ENCODE results near the gene ABTB2.

Gene ABTB2

DNA sequence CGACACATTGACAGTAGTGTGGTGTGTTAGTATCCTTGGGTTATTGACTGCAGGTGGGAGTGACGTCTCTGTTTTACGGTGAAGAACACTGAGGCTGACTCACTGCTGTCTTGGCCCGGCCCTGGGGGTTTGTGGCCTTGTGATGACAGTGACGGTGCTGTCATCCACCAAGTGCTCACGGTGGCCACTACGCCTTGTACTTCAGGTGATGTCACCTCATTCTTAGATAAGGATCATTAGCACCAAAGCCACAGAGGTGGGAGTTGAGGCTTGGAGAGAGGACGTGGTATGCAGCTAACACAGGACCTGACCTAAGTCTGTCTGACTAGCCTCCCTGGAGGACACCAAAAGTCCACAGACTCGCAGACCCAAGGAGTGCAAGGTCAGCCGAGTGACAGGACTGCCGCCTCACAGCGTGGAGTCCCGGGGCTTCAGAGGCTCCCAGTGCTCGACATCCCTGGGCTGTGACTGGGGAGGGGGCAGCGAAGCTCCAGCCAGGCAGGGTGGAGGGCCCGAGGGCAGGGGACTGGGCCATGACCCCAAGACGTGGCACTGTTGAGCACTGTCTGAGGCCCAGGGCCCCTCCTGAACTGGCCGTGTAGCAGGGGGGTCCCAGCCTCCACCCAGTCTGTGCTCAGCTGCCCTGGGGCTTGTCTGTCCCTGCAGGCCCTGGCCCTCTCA is 195.9 kb downstream of the ABTB2 start:
- no peak for DNase-seq

DNA sequence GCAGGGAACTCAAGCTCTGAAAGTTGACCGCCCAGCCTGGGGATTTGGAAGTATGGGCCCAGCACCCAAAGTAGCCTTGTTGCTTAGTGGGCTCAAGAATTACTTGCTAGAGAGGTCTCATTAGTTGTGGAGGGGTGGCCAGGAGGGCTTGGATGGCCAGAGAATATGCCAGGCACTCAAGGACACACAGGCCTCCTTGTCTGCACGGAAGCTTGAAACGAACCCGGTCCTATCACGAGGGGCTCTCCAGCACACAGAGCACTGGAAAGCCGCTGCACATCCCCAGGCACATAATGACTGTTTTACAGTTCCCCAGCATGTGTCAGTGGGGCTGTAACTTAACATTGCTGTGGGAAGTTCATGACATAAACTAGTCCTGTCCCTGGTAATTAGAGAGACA is 196.4 kb downstream of the ABTB2 start:
- no peak for DNase-seq

DNA sequence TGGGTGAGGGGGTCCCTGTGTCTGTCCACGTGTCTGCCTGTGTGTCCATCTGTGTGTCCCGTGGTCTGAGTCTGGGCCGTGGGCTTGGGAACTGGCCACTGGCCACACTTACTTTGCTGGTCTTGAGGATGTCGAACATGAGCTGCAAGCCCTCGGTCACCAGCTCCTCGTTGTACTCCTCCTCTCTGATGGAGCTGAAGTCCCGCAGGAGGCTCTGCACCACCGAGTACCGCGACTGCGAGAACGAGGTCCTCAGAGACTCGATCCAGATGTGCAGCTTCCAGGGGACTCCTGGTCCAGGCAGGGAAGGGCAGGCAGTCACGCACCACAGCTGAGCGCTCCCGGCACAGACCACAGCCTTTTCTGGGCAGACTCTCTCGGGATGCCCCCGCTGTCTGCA is 197.0 kb downstream of the ABTB2 start:
- no peak for DNase-seq

DNA sequence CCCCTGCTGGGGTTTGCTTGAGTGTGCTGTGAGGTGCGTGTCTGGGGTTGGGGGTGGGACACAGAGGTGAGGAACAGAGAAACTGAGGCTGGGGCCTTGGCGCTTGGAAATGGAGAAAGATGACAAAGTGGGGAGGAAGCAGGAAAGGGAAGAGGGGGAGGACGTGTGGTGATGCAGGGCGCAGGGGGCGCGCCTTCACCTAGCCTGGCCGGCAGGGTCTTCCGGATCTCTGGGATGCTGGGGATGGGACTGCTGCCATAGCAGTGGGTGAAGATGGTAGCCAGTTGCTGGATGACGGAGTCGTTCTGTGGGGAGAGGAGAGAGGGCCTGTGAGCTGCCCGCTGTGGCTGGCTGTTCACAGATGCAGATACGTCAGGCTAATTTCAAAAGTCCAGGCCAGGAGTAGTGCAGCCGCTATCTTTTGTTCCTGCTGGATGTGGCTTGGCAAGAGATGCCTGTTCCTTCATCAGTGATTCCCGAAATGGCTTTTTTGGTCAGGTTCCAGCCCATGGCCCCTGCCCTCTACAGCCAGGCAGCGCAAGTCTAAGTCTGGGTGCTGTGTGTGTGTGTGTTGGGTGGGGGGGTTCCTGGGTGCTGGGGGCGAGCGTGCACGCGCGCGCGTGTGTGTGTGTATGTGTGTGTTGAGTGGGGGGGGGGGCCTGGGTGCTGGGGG is 197.6 kb downstream of the ABTB2 start:
- DNase-seq, result no peak

DNA sequence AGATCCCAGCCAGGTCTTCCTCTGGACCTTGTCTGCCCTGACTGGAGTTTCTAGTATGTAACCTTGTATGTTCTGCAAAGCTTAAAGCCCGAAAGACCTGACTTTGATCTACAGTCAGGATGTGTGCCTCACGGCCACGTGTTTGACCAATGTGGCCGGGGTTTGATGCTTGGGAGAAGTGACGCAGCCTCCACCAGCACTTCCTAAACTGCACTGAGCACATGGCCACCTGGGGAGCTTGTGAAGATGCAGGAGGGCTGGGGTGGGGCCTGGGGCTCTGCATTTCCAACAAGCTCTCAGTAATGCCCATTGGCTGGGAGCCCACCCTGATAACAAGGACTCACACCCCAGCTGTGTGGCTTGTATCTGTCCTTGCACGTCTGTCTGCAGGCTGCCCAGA is 199.1 kb downstream of the ABTB2 start:
- DNase-seq, result no peak

DNA sequence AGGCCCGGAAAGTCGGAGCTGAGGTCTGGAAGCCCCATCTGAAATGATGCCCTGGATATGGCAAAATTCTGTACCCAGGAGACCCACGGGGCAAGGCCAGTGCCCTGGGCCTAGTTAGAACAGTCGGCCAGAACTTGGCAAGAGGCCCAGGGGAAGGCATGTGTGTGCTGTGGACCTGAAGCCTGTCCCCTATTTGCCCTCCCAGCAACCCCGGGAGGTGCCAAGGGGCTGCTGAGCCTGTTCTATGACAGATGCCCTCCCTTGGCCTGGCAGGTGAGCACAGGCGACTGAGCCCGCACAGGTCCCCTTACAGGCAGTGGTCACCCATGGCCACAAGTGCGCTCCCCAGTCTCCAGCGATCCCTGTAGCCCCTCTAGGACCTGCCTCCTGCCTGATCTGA is 200.6 kb downstream of the ABTB2 start:
- DNase-seq, result no peak

DNA sequence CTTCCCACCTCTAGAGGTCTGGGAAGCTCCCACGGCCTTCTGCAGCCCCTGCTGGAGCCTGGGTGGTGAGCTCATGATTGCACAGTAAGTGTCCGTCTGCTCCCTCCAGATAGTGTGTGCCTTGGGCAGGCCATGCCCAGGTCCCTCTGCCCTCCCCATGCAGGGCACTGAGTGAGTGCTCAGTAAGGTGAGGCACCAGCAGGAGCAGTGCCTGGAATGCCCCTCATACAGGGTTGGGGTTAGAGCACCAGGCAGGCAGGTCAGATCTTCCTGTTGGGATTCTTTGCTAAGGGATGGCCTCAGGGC is 202.1 kb downstream of the ABTB2 start:
- no peak for DNase-seq

DNA sequence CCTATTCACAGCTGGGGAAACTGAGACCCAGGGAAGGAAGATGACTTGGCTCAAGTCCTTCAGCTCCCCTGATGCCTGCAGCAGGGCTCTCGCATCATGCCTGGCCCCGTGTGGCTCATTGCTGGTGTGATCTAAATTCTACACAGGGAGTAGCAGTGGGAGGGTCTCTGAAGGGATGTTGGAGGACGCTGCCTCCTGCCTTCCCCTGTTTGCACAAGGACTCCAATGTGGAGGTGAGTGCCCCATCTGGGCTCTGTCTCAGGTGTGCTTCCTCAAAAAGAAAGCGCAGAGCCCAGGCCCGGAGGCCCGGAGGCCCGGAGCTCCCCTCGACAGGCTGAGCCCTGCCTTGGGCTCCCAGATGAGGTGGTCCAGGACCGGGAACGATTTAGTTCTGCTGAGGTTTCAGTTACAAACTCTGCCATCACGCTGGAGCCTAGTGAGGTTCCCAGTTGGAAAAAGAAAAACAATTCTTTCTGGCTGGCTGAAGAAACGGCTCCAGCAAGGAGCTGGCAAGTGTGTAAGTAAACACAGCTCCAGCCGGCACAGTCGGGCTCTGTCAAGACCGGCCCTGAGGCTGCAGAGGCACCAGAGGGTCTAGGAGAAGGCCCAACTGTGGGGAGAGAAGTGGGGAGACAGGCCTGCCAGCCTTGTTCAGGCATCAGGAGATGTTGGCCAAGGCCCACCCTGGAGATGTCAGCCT is 202.6 kb downstream of the ABTB2 start:
- no peak for DNase-seq

DNA sequence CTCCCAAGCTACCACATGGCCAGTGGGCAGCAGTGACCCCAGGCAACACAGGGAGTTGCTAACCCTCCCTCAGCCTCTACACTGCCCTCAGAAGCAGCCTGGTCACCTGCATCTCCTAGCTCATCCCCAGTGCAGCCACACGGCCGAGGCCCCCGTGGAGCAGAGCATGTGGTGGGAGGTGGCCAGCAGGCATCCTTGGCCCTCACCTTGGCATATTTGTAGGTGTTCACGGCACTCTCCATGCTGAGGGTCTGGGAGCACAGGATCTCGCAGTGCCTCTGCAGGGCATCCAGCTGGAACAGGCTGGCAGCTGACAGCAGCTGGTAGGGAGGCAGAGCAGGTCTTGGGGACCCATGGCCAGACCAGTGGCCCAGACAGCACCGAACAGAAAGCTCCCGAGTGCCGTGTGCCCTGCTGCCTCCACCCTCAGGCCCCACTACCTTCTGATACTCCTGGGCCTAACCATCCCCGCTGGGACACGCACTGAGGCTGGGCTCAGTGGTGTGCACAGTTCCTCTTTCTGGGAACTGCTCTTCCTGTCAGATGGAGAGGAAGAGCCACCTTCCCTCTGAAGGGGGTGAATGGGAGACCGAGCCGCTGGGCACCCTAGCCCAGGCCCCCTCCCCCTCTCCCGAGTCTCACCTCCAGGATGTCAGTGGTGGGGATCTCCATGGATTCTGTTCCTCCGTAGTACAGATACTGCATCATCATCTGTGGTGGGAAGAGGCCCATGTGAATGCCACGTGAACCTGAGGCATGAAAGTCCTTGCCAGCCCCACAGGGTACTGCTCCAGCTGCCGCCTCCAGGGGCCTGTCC is 203.5 kb downstream of the ABTB2 start:
- DNase-seq, result no peak

DNA sequence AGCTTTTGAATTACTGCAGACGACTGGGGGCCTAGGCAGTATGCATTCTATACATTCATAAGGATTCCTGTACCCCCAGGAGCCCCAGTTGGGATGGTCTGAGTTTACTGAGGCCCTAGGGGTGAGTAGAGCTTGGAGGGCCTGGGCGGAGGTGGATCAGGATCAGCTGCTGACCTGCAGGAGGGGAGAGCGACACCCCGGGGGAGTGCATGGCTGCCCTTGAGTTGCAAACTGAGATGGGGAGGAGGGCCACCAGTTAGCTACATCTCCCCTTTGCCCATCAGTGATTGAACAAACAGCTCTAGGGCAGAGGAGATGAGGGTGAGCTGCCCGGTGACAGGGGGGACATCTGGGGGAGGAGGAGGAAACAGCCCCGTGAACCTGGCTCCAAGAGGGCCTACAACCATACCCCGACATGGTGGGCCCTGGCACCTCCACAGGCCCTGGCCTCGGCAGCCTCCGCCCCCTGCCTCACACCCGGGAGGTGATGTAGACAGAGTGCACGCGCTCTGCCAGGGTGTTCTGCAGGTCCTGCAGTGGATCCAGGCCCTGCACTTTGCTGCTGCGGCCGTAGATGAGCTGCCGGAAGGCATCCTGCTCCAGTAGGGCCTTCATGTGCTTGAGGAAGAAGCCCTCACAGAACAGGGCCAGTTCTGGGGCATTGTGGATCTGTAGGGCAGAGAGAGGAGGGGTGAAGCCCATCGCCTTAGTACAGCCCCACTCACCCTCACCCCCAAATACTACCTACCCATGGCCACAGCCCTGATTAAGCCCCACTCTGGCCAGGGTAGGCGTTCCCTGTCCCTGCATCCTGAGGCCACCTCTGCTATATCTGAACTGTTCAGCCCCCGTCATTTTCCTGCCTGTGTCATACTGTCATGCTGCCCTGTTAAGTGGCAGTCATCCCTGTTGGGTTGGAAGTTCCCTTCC is 205.6 kb downstream of the ABTB2 start:
- no peak for DNase-seq

DNA sequence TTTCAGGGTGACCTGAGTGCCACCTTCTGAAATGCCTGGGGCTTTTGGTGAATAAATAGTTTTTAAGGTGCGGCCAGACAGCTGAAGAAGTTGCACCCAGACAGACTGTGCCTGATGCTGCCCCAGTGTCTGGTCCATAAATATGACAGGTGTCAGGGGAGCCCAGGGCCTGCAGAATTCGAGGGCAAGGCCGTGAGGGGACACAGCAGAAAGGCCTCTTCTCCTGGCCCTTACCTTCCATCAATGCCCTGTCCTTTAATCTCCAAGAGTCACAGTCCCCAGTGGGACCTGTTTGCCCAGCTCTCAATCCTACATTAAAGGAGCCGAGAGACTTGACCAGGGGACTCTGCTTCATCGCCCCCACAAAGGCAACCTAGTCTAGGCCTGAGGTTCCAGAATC is 206.6 kb downstream of the ABTB2 start:
- DNase-seq, result no peak

DNA sequence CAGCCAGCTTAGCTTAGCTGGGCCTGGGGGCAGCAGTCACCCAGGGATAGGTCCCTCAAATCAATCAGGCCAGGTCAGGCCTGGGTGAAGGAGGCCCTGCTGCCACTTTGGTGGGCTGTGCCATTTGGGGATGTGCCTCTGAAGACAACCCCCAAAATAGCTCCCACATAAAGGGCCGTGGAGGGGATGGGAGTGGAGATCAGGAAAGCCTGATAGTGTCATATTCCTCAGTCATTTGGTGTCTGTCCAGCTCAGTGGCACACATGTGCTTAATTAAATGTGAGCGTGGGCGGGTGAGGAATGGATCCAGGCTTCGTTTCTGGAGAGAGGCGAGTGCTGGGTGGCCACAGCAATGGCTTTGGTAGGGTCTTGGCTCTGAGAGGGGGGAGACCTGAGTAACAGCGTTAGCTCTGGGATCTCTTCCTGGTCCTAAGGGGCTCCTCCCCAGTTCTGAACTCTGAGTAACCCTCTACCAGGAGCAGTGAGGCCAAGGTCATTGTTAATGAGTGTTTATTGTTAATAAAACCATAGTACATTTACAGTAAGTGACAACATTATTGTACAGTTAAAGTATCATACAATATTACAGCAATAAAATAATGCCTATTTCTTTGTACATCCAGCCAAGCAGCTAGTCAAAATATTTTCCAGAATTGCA is 207.2 kb downstream of the ABTB2 start:
- no peak for DNase-seq

DNA sequence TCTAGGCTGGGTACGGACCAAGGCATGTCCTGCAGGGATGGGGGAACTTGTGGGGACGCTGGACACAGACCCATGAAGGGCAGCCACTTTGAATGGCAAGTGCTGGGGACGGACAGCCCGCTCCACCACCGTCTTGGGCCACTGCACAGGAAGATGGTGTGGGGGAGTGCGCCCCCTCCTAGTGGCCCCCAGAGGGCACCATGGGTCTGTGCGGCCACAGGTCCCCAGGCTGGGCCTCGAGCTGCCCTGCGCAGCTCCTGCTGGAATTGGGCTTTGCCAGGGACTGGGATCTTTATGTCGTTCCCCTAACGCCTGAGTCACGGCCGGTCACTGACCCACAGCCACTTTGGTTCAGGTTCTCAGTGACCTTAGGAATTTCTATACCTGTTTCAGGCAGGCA is 208.0 kb downstream of the ABTB2 start:
- DNase-seq, result no peak

DNA sequence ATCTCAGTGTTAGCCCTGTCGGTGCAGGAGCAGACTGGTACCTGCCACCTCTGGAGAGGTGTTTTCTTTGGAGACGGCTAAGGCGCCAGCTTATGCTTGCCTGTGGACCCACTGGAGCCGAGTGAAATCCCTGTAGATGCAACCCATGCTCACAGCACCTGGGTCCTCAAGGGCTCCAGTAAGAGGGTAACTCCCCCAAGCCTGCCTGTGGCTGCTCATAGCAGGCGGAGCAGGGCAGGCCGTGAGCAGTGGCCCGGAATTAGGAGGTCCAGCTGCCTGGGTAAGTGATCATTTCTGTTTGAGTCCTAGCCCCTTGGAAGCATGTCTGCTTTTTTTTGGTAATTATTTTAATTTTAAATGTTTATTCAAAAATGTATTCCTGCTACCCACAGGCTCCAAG is 208.5 kb downstream of the ABTB2 start:
- no peak for DNase-seq

DNA sequence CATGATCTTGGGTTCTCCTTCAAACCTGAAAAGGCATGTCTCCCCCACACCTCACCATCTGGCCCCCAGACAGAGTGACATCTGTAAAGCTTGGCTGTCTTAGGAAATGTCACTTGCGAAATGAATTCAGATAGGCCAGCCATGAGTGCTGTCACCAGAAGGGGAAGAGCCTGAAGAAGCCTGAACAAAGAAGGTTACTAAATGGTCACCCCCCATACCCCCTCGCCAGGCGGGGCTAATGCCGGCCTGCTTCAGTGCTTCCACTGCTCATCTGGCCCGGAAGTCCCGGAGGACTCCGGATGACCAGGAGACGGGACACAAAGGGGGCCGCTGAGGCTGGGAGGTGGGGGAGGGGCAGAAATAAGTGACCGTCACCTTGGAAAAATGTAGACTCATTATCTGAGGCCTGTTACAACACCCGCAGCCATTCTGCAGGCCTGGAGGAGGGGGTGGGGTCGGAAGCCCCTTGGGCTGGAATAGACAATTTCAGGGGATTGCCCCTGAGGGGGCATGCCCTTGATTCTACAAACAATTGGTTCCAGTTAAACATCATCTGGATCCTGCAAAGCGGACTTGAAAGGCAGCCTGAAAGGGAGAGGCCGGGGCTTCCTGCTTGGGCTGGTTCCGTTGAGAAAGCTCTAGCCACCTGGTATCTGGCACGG is 209.2 kb downstream of the ABTB2 start:
- DNase-seq, result no peak

DNA sequence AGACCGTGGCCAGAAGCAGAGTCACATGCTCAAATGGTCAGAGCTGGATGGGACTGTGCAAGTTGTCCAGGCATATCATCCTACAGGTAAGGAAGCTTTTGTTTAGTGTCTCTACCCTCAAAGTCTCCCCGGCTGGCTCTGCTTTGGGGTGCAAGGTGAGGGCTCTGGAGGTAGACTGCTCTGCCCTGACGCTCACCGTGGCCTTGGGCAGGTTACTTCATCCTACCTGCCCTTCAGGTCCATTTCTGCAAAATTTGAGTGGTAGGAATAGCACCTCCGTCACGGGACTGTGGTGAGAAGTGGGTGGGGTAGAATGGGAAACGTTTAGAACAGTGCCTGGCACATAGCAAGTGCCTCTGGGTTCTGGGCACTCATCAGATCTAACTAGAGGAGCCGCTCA is 210.2 kb downstream of the ABTB2 start:
- DNase-seq, result no peak

DNA sequence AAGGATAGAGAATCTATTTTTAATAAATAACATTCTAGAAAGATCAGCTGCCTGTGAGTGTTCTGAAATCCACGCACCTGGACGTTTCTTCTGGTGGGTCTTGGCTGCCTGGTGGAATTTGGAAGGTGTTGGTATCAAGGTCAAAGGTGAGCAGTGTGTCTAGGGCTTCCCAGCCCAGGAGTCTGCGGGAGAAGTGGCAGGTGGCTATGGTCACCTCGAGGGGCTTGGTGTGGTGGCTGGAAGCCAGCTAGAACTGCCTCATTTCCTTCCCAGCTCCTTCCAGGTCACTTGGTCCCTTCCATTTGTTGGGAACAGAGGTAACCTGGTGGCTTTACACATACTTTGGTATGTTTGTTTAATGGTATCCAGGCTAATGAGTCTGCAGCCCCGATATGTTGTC is 210.9 kb downstream of the ABTB2 start:
- no peak for DNase-seq

DNA sequence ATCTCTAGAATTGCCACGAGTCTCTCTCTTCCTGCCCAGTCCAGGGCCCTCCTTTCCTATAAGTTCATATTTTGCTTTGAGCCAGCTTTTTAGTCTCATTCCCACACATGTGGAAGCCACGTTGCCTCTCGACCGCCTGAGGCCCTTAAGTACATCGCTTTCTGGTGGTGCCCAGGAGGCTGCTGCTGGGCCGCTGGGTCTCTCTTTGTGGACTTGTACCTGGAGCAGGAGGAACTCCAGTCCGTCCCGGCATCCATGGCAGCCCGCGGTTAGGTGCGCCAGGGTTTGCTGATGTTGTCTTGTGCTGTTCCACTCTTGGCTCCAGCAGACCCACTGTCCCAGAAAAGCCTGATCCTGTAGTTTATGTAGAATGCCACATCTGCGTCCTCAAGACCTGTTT is 211.4 kb downstream of the ABTB2 start:
- no peak for DNase-seq

DNA sequence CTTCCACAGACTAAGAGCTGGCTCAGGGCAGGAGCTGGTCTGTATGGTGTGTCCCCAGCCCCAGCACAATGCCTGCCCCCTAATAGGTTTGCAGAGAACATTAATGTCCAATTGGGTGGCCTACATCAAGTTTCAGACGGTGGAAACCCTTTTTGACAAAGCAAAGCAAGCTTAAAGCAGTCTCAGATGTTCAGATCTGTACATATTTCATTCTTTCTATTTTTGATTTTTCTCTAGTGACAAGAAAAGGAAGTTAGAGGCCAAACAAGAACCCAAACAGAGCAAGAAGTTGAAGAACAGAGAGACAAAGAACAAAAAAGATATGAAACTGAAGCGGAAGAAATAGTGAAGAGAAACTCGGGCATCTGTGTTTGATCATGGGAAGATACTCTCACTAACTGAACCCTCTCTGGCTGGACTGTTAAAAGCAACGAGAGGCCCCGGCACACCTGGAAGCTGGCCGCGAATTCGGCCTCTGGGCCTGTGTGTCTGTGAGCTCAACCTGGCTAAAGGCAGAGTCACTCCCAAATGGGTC is 211.9 kb downstream of the ABTB2 start:
- DNase-seq, result no peak

DNA sequence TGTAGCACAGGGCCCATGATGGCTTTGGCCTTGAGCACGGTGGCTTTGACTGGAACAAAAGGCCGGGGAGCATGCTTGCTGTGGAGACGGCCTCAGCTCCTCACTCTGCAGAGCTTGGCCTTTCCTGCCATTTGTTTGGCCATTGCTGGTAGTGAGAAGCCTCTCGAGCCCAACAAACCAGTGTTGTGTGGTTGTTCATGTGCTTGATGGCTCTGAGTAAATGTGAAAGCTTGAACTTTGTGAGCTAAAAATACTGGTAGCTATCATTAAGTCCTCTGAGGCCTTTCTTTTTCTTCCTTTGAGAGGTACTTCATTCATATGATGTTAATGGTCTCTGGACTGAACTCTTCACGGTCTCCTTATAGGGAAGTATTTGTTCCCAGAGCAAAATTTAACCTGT is 212.7 kb downstream of the ABTB2 start:
- no peak for DNase-seq

DNA sequence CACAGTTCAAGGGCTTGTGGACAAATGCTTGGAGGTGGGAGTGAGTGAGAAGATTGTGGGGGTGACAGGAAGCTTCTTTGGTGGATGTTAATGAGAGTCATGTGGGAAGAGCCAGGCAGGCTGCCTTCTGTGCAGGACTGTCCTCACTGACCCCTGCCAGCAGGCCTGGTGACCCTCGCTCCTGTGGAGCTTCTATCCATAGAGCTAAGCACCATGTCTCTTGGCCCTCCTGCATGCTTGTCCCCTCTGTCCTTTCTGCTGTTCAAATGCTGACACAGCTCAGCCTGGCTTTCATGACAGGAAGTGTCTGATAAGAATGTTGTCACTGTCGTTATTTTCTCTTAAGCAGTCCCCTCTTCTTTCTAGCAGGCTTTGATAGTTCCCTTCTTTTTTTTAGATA is 214.8 kb downstream of the ABTB2 start:
- no peak for DNase-seq

Measured in NCI-H226 (cell line).